Activated B cell treated with CpG ODN at 0.5 μM for 24 hours (primary cell): ENCODE measurements around the gene PIK3CD. TPM values are rescaled to one million over a fixed set of nuclear protein-coding genes. Genes with fewer than 3 reads are reported as not detected.

Experiments used
- ATAC-seq: fragments of 200-7000 bp; cut with Tn5 transposase; one replicate; pipeline ENCODE4 v1.10.0; 2021; ENCODE audit warnings: low read depth, mild to moderate bottlenecking, moderate library complexity
- CTCF ChIA-PET: fragments of 350-600 bp; sonication (Branson Sonifier 250); formaldehyde crosslinking; loops from one replicate; lab custom pipeline; 2021; ENCODE audit warnings: antibody characterized with exemption; lab: Charles Lee
- POLR2A ChIA-PET: fragments of 350-600 bp; sonication (Branson Sonifier 250); formaldehyde crosslinking; loops from one replicate; lab custom pipeline; 2021; ENCODE audit warnings: antibody characterized with exemption; lab: Charles Lee
- DNase-seq: peaks from one replicate; pipeline ENCODE4 v3.0.0; 2022
- H3K27ac Mint-ChIP-seq: one replicate; pipeline ENCODE4 v1.8.0; 2020; ENCODE audit warnings: mixed read lengths
- H3K27me3 Mint-ChIP-seq: one replicate; pipeline ENCODE4 v1.8.0; 2021; ENCODE audit warnings: mixed read lengths
- H3K36me3 Mint-ChIP-seq: one replicate; pipeline ENCODE4 v1.8.0; 2021; ENCODE audit warnings: low read depth, mixed read lengths
- H3K4me1 Mint-ChIP-seq: one replicate; pipeline ENCODE4 v1.8.0; 2021; ENCODE audit warnings: mixed read lengths
- H3K4me3 Mint-ChIP-seq: one replicate; pipeline ENCODE4 v1.8.0; 2020; ENCODE audit warnings: mild to moderate bottlenecking, mixed read lengths
- H3K9me3 Mint-ChIP-seq: one replicate; pipeline ENCODE4 v1.8.0; 2020; ENCODE audit warnings: mixed read lengths
- intact Hi-C: fragments of 100-400 bp; cut with micrococcal nuclease; formaldehyde crosslinking; loops from one replicate; pipeline ENCODE4 v1.15.1; 2024
- total RNA-seq: library from RNA; stranded (reverse); gene quantifications from 2 replicates; pipeline ENCODE4 v1.2.3, GENCODE V29; 2022
- TF ChIP-seq, protein P1 (sequence below): fragments of 200-600 bp; IDR thresholded peaks from one replicate; pipeline ENCODE4 v1.8.0; 2022; ENCODE audit warnings: antibody characterized with exemption, mild to moderate bottlenecking

PIK3CD gene
- total RNA-seq, 1 donor from 2014 or later = 265 TPM

DNA sequence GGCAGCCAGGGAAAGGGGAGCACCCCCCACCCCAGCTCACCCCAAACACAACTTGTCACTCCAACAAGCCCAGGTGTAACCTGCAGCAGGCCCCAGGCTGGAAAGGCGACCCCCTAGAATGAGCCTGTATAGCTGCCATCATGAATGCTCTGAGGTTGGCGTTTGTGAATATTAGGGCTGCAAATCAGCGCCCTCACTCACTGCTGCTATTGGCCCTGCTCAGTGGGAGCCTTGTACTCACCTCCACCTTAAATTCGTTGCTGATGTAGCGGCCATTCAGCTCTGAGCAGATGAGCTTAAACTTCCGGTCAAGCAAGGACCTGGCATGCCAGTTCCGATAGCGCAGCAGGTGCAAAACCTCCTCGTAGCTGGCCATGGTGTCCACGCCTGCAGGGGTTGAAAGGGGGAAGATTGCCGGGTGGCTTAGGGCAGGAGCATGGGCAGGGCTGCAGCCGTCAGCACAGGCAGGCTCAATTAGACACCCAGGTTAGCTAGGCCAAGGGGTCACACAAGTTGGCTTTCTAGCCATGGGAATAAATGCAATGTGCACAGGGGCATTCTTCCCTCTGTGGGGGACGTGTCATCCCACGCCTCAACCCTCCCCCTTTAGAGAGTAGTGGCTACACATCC, 81.7 kb downstream of the PIK3CD start:
- H3K36me3 Mint-ChIP-seq = peaks cover 92% of the 10 kb centered on the region
- H3K9me3 Mint-ChIP-seq = no peaks in the 10 kb centered on the region
- peak overlapping the region; percentile 73 for H3K27ac Mint-ChIP-seq
- H3K27me3 Mint-ChIP-seq = no peaks in the 10 kb centered on the region
- DNase-seq = no peak
- intact Hi-C loops = no loop called here
- no peak overlapping the region for H3K4me3 Mint-ChIP-seq
- ChIA-PET CTCF (no interaction called here), POLR2A (interaction anchor here (0.6 to 1.3 kb wide), 2 partner anchors 12 to 106 kb away, joined by 3 read pairs; no protein-coding TSS in a partner anchor)
- no peak for ATAC-seq
- TF ChIP-seq, protein P1, sequence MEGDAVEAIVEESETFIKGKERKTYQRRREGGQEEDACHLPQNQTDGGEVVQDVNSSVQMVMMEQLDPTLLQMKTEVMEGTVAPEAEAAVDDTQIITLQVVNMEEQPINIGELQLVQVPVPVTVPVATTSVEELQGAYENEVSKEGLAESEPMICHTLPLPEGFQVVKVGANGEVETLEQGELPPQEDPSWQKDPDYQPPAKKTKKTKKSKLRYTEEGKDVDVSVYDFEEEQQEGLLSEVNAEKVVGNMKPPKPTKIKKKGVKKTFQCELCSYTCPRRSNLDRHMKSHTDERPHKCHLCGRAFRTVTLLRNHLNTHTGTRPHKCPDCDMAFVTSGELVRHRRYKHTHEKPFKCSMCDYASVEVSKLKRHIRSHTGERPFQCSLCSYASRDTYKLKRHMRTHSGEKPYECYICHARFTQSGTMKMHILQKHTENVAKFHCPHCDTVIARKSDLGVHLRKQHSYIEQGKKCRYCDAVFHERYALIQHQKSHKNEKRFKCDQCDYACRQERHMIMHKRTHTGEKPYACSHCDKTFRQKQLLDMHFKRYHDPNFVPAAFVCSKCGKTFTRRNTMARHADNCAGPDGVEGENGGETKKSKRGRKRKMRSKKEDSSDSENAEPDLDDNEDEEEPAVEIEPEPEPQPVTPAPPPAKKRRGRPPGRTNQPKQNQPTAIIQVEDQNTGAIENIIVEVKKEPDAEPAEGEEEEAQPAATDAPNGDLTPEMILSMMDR = no peak
- H3K4me1 Mint-ChIP-seq = peaks cover 33% of the 10 kb centered on the region

DNA sequence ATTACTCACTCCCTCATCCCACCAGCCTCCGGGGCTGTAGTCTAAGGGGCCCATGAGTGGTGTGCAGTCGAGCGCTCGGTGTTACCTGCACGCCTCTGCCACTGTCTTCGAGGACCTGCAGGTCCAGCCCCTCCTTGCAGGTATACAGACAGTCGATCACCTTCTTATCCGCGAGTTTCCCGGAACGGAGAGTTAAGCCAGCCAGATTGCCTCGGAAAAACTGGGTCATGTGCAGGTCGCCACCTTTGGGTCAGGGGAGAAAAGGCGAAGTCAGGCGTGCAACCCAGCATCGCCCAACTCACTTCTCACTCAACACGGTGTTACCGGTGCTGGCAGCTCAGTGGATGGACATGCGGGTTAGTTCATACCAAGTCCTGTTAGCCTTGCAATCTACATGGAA, 84.3 kb downstream of the PIK3CD start:
- ATAC-seq (no peak), DNase-seq (no peak)
- Mint-ChIP-seq H3K4me1 (peaks cover 29% of the 10 kb centered on the region), H3K27ac (no peak overlapping the region), H3K36me3 (peaks cover 84% of the 10 kb centered on the region), H3K27me3 (no peaks in the 10 kb centered on the region), H3K4me3 (no peak overlapping the region), H3K9me3 (no peaks in the 10 kb centered on the region)
- TF ChIP-seq, protein P1 = no peak
- intact Hi-C loops = no loop called here
- CTCF ChIA-PET = interaction anchor here (2.1 kb wide), 1 partner anchor 120 kb away, joined by 9 read pairs; no protein-coding TSS in a partner anchor
- POLR2A ChIA-PET = interaction anchor here (0.6 kb wide), 1 partner anchor 1322 kb away, joined by 4 read pairs; no protein-coding TSS in a partner anchor

DNA sequence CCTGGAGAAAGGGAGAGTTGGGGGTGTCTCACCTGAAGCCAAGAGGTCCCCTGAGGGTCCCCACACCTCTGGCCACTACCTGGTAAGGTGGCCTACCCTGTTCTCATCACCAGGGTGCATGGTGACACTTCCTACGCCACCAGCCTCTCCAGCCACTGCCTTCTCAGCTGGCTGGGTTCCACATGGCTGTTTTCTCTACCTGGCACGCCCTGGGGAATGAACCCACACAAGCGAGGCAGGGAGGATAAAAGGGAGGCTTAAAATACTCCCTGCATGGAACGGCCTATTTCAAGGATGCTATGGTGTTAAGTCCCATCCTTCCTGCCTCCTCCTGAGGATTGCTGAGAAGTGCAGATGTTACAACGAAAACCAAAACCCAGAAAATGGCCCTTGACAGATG, 84.7 kb downstream of the PIK3CD start:
- H3K4me3 Mint-ChIP-seq = no peak overlapping the region
- POLR2A ChIA-PET = no interaction called here
- no peak for ATAC-seq
- TF ChIP-seq, protein P1 = no peak
- peaks cover 28% of the 10 kb centered on the region for H3K4me1 Mint-ChIP-seq
- H3K9me3 Mint-ChIP-seq = no peaks in the 10 kb centered on the region
- H3K27ac Mint-ChIP-seq = no peak overlapping the region
- CTCF ChIA-PET = no interaction called here
- H3K36me3 Mint-ChIP-seq = peaks cover 84% of the 10 kb centered on the region
- intact Hi-C loops = no loop called here
- no peak for DNase-seq
- H3K27me3 Mint-ChIP-seq = no peaks in the 10 kb centered on the region

DNA sequence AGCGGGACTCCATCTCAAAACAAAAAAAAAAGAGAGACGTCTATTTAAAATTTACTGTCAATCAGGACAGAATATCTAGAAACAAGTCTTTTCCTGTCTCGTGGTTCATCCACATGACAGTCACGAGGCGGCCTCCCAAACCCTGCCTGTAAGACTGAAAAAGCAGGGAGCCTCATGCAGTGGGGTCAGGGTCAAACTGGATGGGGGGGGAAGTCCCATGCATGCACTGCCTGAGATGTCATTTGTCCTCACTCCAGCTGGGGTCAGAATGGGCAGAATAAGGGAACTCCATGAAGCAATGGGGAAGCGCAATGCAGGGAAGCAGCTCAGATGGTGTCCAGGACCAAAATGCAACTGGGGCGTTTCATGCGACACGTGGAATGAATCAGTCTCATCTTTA, 85.5 kb downstream of the PIK3CD start:
- ATAC-seq = no peak
- CTCF ChIA-PET = no interaction called here
- Mint-ChIP-seq H3K27me3 (no peaks in the 10 kb centered on the region), H3K36me3 (peaks cover 82% of the 10 kb centered on the region), H3K4me3 (no peak overlapping the region), H3K4me1 (peaks cover 20% of the 10 kb centered on the region), H3K9me3 (no peaks in the 10 kb centered on the region), H3K27ac (no peak overlapping the region)
- intact Hi-C loops = no loop called here
- DNase-seq = no peak
- POLR2A ChIA-PET = no interaction called here
- TF ChIP-seq, protein P1 = no peak

DNA sequence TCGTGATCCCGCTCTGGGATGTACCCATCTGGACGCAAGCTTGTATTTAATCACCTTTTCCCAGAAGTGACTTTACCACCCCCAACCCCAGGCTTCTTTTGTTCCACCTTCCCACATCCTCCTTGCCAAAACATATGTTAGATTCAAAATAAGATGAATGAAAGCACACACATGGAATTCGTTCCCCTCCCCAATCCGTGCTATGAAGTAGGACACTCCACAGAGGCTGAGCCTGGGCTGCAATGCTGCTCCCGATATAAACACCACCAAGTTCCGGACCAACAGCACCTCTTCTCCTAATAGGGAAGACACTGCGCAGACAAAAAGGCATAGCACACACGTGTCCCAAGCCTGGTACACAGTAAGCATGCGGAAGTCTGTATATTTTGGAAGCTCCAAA, 86.1 kb downstream of the PIK3CD start:
- CTCF ChIA-PET = no interaction called here
- Mint-ChIP-seq H3K27me3 (no peaks in the 10 kb centered on the region), H3K4me1 (peaks cover 14% of the 10 kb centered on the region), H3K4me3 (no peak overlapping the region), H3K36me3 (peaks cover 79% of the 10 kb centered on the region), H3K9me3 (no peaks in the 10 kb centered on the region), H3K27ac (no peak overlapping the region)
- DNase-seq (no peak), ATAC-seq (no peak)
- intact Hi-C loops = no loop called here
- POLR2A ChIA-PET = no interaction called here
- TF ChIP-seq, protein P1 = no peak
